PFSK-1 (cell line): Measurements from ENCODE around the gene DIRAS1.
A peak's percentile ranks its signal among the peaks of the same experiment; 100 is the strongest.

Experiments
- POLR2AphosphoS5 ChIP-seq: IDR thresholded peaks from 2 replicates; pipeline ENCODE4 v1.6.1; 2012; ENCODE audit warnings: low read depth, mild to moderate bottlenecking, control low read depth, low read length, moderate library complexity
- REST ChIP-seq, 2 experiments: IDR thresholded peaks; 2 replicates each; pipeline versions ENCODE4 v1.6.1 to v1.8.0; 2011 to 2012; ENCODE audit warnings: low read depth in 2 of 2, low read length in 2 of 2, control low read depth in 1 of 2, inconsistent platforms in 1 of 2, mild to moderate bottlenecking in 1 of 2, moderate library complexity in 1 of 2; ENCODE audit not compliant: insufficient read depth in 1 of 2
- SIN3A ChIP-seq: IDR thresholded peaks from 2 replicates; pipeline ENCODE4 v1.6.1; 2012; ENCODE audit warnings: mild to moderate bottlenecking, low read length, moderate library complexity, borderline replicate concordance; ENCODE audit not compliant: insufficient read depth
- TAF1 ChIP-seq: IDR thresholded peaks from 2 replicates; pipeline ENCODE4 v1.6.1; 2012; ENCODE audit warnings: low read length, control low read depth, borderline replicate concordance; ENCODE audit not compliant: insufficient read depth

- TF ChIP-seq REST (IDR thresholded peaks at IDR 0.05; ENCODE audit: insufficient read depth in 1 of 2, low read depth in 2 of 2, low read length in 2 of 2) (peak; percentile 99 to 100), SIN3A (peak; percentile 99), TAF1 (no peak), POLR2AphosphoS5 (peak; percentile 48; the same call in 1 of the 2 replicates)
Observed at GRCh38 chr19:2739602-2740313, 18.6 kb upstream of the DIRAS1 start, which contains the start of gene SLC39A3.
